HEK293 (cell line): ENCODE data around the gene HOXC11.

ENCODE experiments used
- ATF2 ChIP-seq: fragments of 450-650 bp; formaldehyde crosslinking; IDR thresholded peaks from 2 replicates; pipeline ENCODE4 v1.5.1; 2016; ENCODE audit warnings: missing biosample characterization, missing genetic modification characterization, low read depth
- CTCF ChIP-seq: fragments of 450-650 bp; formaldehyde crosslinking; IDR thresholded peaks from 2 replicates; pipeline ENCODE4 v1.5.1; 2016; ENCODE audit warnings: missing biosample characterization, missing genetic modification characterization
- PRDM10 ChIP-seq: fragments of 450-650 bp; formaldehyde crosslinking; IDR thresholded peaks from 2 replicates; pipeline ENCODE4 v1.5.1; 2016; ENCODE audit warnings: missing biosample characterization, missing genetic modification characterization
- REST ChIP-seq: fragments of 450-650 bp; formaldehyde crosslinking; IDR thresholded peaks from 2 replicates; pipeline ENCODE4 v1.5.1; 2016; ENCODE audit warnings: missing biosample characterization, missing genetic modification characterization
- ZBTB17 ChIP-seq: fragments of 450-650 bp; formaldehyde crosslinking; IDR thresholded peaks from 2 replicates; pipeline ENCODE4 v1.5.1; 2016; ENCODE audit warnings: missing biosample characterization, missing genetic modification characterization
- ZNF24 ChIP-seq: fragments of 450-650 bp; formaldehyde crosslinking; IDR thresholded peaks from 2 replicates; pipeline ENCODE4 v1.5.1; 2016; ENCODE audit warnings: missing biosample characterization, missing genetic modification characterization
- ZNF529 ChIP-seq: fragments of 450-650 bp; formaldehyde crosslinking; IDR thresholded peaks from 2 replicates; pipeline ENCODE4 v1.5.1; 2017; ENCODE audit warnings: missing genetic modification characterization, missing biosample characterization; ENCODE audit not compliant: insufficient replicate concordance
- ZNF544 ChIP-seq: fragments of 450-650 bp; formaldehyde crosslinking; IDR thresholded peaks from 2 replicates; pipeline ENCODE4 v1.5.0; 2017; ENCODE audit warnings: missing biosample characterization, missing genetic modification characterization

- no peak for TF ChIP-seq PRDM10 (tag by site-specific recombination)
- no peak for TF ChIP-seq ZNF24 (tag by site-specific recombination)
- TF ChIP-seq CTCF (tag by site-specific recombination), result no peak
- no peak for TF ChIP-seq ZNF529 (tag by site-specific recombination)
- no peak for TF ChIP-seq ATF2 (tag by site-specific recombination)
- no peak for TF ChIP-seq REST
- TF ChIP-seq ZBTB17 (tag by site-specific recombination), result peak; percentile 53; the same call in 1 of the 2 replicates
- TF ChIP-seq ZNF544 (tag by site-specific recombination), result no peak
These were observed 3.2 kb upstream of the HOXC11 start for GRCh38 chr12:53969588-53970259.
